T-helper 2 cell treated with Interferon-gamma antibody and Interleukin-4, amounts not matched to agents 100 ng/mL and 5 ng/mL, for 36 hours (primary cell): ENCODE results near the gene RBPJ. TPM values are rescaled to one million over a fixed set of nuclear protein-coding genes. Genes with fewer than 3 reads are reported as not detected.

Source experiments
- intact Hi-C: fragments of 100-400 bp; cut with micrococcal nuclease; formaldehyde crosslinking; loops from one replicate; pipeline ENCODE4 v1.15.1; 2023
- total RNA-seq: library from RNA; stranded (reverse); gene quantifications from 2 replicates; pipeline ENCODE4 v1.2.3, GENCODE V29; 2022

The RBPJ gene
- total RNA-seq, 1 donor from 2014 or later: 170 TPM

- intact Hi-C loops: no loop called here
Measured at GRCh38 chr4:26452565-26453531, 132.0 kb downstream of the RBPJ start.

GRCh38 chr4:26454961-26455360, 134.1 kb downstream of the RBPJ start:
- intact Hi-C loops: loop anchor here (5.0 kb wide), 2 partner anchors 267 to 407 kb away; partner anchors contain the start of gene STIM2

- intact Hi-C loops: loop anchor here (5.0 kb wide), 2 partner anchors 267 to 407 kb away; partner anchors contain the start of gene STIM2
Measured at GRCh38 chr4:26455571-26455970, 134.8 kb downstream of the RBPJ start.

- intact Hi-C loops: loop anchor here (5.0 kb wide), 2 partner anchors 265 to 405 kb away; partner anchors contain the start of gene STIM2
Measured at GRCh38 chr4:26457412-26457811, 136.6 kb downstream of the RBPJ start.

GRCh38 chr4:26458157-26458561, 137.3 kb downstream of the RBPJ start:
- intact Hi-C loops: loop anchor here (5.0 kb wide), 2 partner anchors 264 to 404 kb away; partner anchors contain the start of gene STIM2

- intact Hi-C loops: loop anchor here (1.0 to 5.0 kb wide), 3 partner anchors 263 to 551 kb away; partner anchors contain the start of gene STIM2
Measured at GRCh38 chr4:26459054-26459755, 138.4 kb downstream of the RBPJ start.

- intact Hi-C loops: loop anchor here (1.0 to 5.0 kb wide), 3 partner anchors 262 to 550 kb away; partner anchors contain the start of gene STIM2
Measured at GRCh38 chr4:26459756-26460530, 139.1 kb downstream of the RBPJ start.

GRCh38 chr4:26462874-26463273, 142.1 kb downstream of the RBPJ start:
- intact Hi-C loops: no loop called here

- intact Hi-C loops: no loop called here
Measured at GRCh38 chr4:26463386-26463785, 142.6 kb downstream of the RBPJ start.

- intact Hi-C loops: no loop called here
Measured at GRCh38 chr4:26464420-26465095, 143.7 kb downstream of the RBPJ start.

GRCh38 chr4:26466578-26467270, 145.9 kb downstream of the RBPJ start:
- intact Hi-C loops: no loop called here

GRCh38 chr4:26467724-26468123, 146.9 kb downstream of the RBPJ start:
- intact Hi-C loops: no loop called here

GRCh38 chr4:26468283-26468949, 147.6 kb downstream of the RBPJ start:
- intact Hi-C loops: no loop called here

- intact Hi-C loops: no loop called here
Measured at GRCh38 chr4:26468977-26469376, 148.2 kb downstream of the RBPJ start.

- intact Hi-C loops: no loop called here
Measured at GRCh38 chr4:26471890-26472289, 151.1 kb downstream of the RBPJ start.

GRCh38 chr4:26473893-26474292, 153.1 kb downstream of the RBPJ start:
- intact Hi-C loops: no loop called here

GRCh38 chr4:26474551-26474950, 153.7 kb downstream of the RBPJ start:
- intact Hi-C loops: no loop called here

GRCh38 chr4:26475716-26476115, 154.9 kb downstream of the RBPJ start:
- intact Hi-C loops: no loop called here

GRCh38 chr4:26476545-26476944, 155.7 kb downstream of the RBPJ start:
- intact Hi-C loops: no loop called here
